SU-DHL-6 (cell line): ENCODE results near the gene ARMH1.

Experiments used
- H2AFZ ChIP-seq: fragments of 200-600 bp; sonication (generic); 2 replicates; pipeline ENCODE4 v1.6.1; 2014; ENCODE audit warnings: low read depth, mild to moderate bottlenecking, moderate library complexity, mixed read lengths, antibody characterized with exemption, low read length; ENCODE audit not compliant: severe bottlenecking
- H3F3A ChIP-seq: fragments of 200-600 bp; shearing (Covaris generic); 2 replicates; pipeline ENCODE4 v1.6.0; 2016; ENCODE audit warnings: antibody characterized with exemption, mild to moderate bottlenecking; ENCODE audit not compliant: insufficient read depth
- H3K27ac ChIP-seq: fragments of 200-600 bp; sonication (generic); 2 replicates; pipeline ENCODE4 v1.5.1; 2016; ENCODE audit warnings: low read depth, mild to moderate bottlenecking, low read length, moderate library complexity, mixed read lengths
- H3K27me3 ChIP-seq: fragments of 200-600 bp; sonication (generic), shearing (Covaris generic); 2 replicates; pipeline ENCODE4 v1.6.0; 2014; ENCODE audit warnings: mild to moderate bottlenecking, low read length
- H3K36me3 ChIP-seq: fragments of 200-600 bp; sonication (generic); 2 replicates; pipeline ENCODE4 v1.6.1; 2014; ENCODE audit warnings: mild to moderate bottlenecking, low read length, mixed read lengths
- H3K4me2 ChIP-seq: fragments of 300-600, 200-600 bp; shearing (Covaris generic), sonication (generic); 2 replicates; pipeline ENCODE4 v1.6.0; 2014; ENCODE audit warnings: low read length, low read depth, mild to moderate bottlenecking; ENCODE audit not compliant: poor library complexity, severe bottlenecking
- H3K4me3 ChIP-seq: fragments of 200-600 bp; sonication (generic); 2 replicates; pipeline ENCODE4 v1.5.1; 2014; ENCODE audit warnings: antibody characterized with exemption, low read length, mild to moderate bottlenecking, mixed read lengths; ENCODE audit not compliant: insufficient read depth, poor library complexity, severe bottlenecking
- H3K79me2 ChIP-seq: fragments of 200-600 bp; sonication (generic); 2 replicates; pipeline ENCODE4 v1.6.1; 2014; ENCODE audit warnings: mild to moderate bottlenecking, low read length, moderate library complexity; ENCODE audit not compliant: insufficient read depth
- H3K9ac ChIP-seq: fragments of 200-600 bp; sonication (generic); 2 replicates; pipeline ENCODE4 v1.7.0; 2014; ENCODE audit warnings: mild to moderate bottlenecking, low read length
- H3K9me2 ChIP-seq: fragments of 200-600 bp; sonication (generic); replicated peaks from 2 replicates; pipeline ENCODE4 v1.6.1; 2014; ENCODE audit warnings: low read length; ENCODE audit not compliant: insufficient read depth
- H3K9me3 ChIP-seq: fragments of 200-600 bp; sonication (generic); 2 replicates; pipeline ENCODE4 v1.6.1; 2014; ENCODE audit warnings: low read length, mixed read lengths; ENCODE audit not compliant: insufficient read depth
- H4K20me1 ChIP-seq: fragments of 200-600 bp; sonication (generic); 2 replicates; pipeline ENCODE4 v1.6.1; 2014; ENCODE audit warnings: low read depth, mild to moderate bottlenecking, antibody characterized with exemption, low read length, moderate library complexity, mixed read lengths
- EZH2phosphoT487 ChIP-seq: fragments of 200-600 bp; sonication (generic), shearing (Covaris generic); conservative IDR thresholded peaks from 2 replicates; pipeline ENCODE4 v1.6.1; 2018; ENCODE audit warnings: mild to moderate bottlenecking, antibody characterized with exemption, low read length, moderate library complexity, mixed read lengths
- TF ChIP-seq, protein P1 (sequence below): fragments of 200-600 bp; sonication (generic); IDR thresholded peaks from one replicate; pipeline ENCODE4 v1.5.1; 2017; ENCODE audit warnings: antibody characterized with exemption, mild to moderate bottlenecking, low read length, moderate library complexity; ENCODE audit not compliant: insufficient read depth, poor library complexity, severe bottlenecking

Gene ARMH1

DNA sequence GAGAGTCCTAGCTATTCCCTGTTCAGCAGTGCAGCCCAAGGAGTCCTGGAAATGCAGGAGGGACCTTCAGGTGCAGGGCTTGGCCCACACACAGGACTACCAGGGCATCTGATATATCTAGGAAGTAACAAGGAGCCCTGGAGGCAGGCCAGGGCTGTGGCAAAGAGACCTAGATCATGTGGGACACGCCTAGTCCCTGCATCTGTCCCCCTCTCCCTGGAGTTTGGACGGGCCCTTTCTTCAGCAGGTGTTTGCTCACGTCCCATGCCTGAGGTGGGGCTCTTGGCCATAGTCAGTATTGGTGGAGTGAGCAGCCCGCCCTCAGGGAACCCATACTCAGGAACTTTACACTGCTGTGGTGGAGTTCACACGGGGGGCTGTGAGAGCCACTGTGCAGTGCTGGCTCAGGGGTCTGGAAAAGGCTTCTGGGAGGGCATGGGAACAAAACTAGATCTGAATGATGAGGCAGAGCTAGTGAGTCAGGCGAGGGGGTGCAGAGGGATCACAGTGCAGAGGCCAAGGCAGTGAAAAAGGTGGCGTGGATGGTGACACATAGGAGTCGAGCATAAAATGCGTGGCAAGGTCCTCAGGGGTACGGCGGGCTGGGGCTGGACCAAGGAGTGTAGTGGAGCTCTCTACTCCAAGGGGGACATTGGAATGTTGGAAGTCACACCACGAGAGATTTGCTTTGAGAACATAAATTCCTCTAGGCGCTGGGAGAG is 25.8 kb upstream of the ARMH1 start:
- no peaks in the 10 kb centered on the region for H3K36me3 ChIP-seq
- TF ChIP-seq EZH2phosphoT487 = no peak
- TF ChIP-seq, protein P1, sequence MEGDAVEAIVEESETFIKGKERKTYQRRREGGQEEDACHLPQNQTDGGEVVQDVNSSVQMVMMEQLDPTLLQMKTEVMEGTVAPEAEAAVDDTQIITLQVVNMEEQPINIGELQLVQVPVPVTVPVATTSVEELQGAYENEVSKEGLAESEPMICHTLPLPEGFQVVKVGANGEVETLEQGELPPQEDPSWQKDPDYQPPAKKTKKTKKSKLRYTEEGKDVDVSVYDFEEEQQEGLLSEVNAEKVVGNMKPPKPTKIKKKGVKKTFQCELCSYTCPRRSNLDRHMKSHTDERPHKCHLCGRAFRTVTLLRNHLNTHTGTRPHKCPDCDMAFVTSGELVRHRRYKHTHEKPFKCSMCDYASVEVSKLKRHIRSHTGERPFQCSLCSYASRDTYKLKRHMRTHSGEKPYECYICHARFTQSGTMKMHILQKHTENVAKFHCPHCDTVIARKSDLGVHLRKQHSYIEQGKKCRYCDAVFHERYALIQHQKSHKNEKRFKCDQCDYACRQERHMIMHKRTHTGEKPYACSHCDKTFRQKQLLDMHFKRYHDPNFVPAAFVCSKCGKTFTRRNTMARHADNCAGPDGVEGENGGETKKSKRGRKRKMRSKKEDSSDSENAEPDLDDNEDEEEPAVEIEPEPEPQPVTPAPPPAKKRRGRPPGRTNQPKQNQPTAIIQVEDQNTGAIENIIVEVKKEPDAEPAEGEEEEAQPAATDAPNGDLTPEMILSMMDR = no peak

DNA sequence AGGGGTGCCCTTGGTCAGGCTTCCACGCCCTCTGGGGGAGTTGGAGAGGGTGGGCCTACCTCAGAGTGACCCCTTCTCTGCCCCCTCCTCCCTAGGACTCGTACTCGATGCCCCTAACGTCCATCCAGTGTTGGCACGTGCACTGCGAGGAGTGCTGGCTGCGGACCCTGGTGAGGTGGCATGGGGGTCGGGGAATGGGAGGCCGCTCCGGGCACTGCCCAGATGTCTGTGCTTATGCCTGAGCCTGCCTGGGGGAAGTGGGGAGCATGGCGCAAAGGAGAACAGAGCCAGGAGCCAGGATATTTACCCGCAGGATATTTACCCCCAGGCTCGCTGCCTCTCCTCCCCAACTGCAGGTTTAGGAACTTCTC is 24.7 kb upstream of the ARMH1 start:
- no peak overlapping the region for H3K27ac ChIP-seq
- H3K79me2 ChIP-seq = no peaks in the 10 kb centered on the region
- H3K9me2 ChIP-seq = no peaks in the 10 kb centered on the region
- no peaks in the 10 kb centered on the region for H3K36me3 ChIP-seq
- TF ChIP-seq, protein P1 = no peak
- TF ChIP-seq EZH2phosphoT487 = no peak
- H3K4me2 ChIP-seq = no peak overlapping the region
- no peak overlapping the region for H3K4me3 ChIP-seq
- H3K27me3 ChIP-seq = no peaks in the 10 kb centered on the region
- H3K9me3 ChIP-seq = no peaks in the 10 kb centered on the region
- H4K20me1 ChIP-seq = no peaks in the 10 kb centered on the region
- H3K9ac ChIP-seq = no peak overlapping the region
- H2AFZ ChIP-seq = no peak overlapping the region
- 0 out of 2 replicates have a peak, but pooled peaks cover 8% of the 10 kb centered on the region for H3F3A ChIP-seq

More for the DNA sequence above, 25.8 kb upstream of the ARMH1 start:
- Histone ChIP-seq H3K4me2 (no peak overlapping the region), H3K9ac (no peak overlapping the region), H2AFZ (no peak overlapping the region), H3K4me3 (no peak overlapping the region), H4K20me1 (no peaks in the 10 kb centered on the region), H3K9me3 (no peaks in the 10 kb centered on the region), H3K27ac (no peak overlapping the region), H3K27me3 (no peaks in the 10 kb centered on the region), H3F3A (0 out of 2 replicates have a peak, but pooled peaks cover 8% of the 10 kb centered on the region), H3K79me2 (no peaks in the 10 kb centered on the region), H3K9me2 (no peaks in the 10 kb centered on the region)

DNA sequence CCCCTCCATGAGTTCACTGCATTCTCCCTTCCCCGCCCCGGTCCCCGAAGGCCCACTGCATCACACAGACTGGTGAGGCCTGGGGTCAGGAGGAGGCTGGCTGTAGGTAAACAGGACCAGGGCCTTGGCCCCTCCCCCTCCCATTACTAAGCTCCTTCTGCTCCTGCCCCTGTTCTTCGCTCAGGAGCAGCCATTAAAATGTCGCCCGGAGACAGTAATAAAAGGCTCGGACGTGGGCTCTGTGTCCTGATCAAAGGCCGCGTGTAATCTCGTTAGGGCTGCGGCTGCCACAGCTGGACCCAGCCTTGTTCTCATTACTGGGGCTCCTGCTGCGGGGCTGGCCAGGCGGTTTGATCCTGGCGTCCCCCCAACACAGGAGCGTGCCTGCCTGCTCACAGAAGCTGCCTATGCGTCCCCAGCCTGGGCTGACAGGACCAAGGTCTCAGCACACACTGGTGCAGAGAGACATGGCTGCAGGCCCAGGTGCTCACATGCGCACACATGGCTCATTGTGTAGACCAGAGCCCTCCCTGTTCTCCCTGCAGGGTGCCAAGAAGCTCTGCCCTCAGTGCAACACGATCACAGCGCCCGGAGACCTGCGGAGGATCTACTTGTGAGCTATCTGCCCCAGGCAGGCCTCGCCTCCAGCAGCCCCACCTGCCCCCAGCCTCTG is 24.2 kb upstream of the ARMH1 start:
- Histone ChIP-seq H3K27ac (no peak overlapping the region), H3K36me3 (no peaks in the 10 kb centered on the region), H3K79me2 (no peaks in the 10 kb centered on the region)

More for the DNA sequence above, 24.2 kb upstream of the ARMH1 start:
- Histone ChIP-seq H3K9me3 (no peaks in the 10 kb centered on the region), H3K9ac (no peak overlapping the region), H3K4me2 (no peak overlapping the region), H3F3A (0 out of 2 replicates have a peak, but pooled peaks cover 8% of the 10 kb centered on the region), H2AFZ (no peak overlapping the region), H4K20me1 (no peaks in the 10 kb centered on the region), H3K9me2 (no peaks in the 10 kb centered on the region), H3K27me3 (no peaks in the 10 kb centered on the region), H3K4me3 (no peak overlapping the region)
- TF ChIP-seq EZH2phosphoT487 = no peak
- TF ChIP-seq, protein P1 = no peak
